Chondrocyte (in vitro differentiated cells): ENCODE data around the gene MFAP3L. TPM values are rescaled to one million over a fixed set of nuclear protein-coding genes. Genes with fewer than 3 reads are reported as not detected.

Experiments
- DNase-seq: peaks from one replicate; pipeline ENCODE4 v3.0.0; 2021; ENCODE audit warnings: mixed read lengths, low spot score
- H3K27ac Mint-ChIP-seq: one replicate; pipeline ENCODE4 v1.8.0; 2021; ENCODE audit warnings: mild to moderate bottlenecking, moderate library complexity, mixed read lengths; ENCODE audit not compliant: unreplicated experiment
- H3K27me3 Mint-ChIP-seq: 2 replicates; pipeline ENCODE4 v1.8.0; 2021; ENCODE audit warnings: low read depth, mixed read lengths
- H3K36me3 Mint-ChIP-seq: 2 replicates; pipeline ENCODE4 v1.8.0; 2021; ENCODE audit warnings: low read depth, mixed read lengths
- H3K4me1 Mint-ChIP-seq: 2 replicates; pipeline ENCODE4 v1.8.0; 2021; ENCODE audit warnings: low read depth, mild to moderate bottlenecking, mixed read lengths
- H3K4me3 Mint-ChIP-seq: one replicate; pipeline ENCODE4 v1.8.0; 2021; ENCODE audit warnings: mild to moderate bottlenecking, moderate library complexity, mixed read lengths; ENCODE audit not compliant: unreplicated experiment
- H3K9me3 Mint-ChIP-seq: 2 replicates; pipeline ENCODE4 v1.8.0; 2021; ENCODE audit warnings: low read depth, mixed read lengths
- CTCF ChIP-seq: fragments of 200-600 bp; sonication (generic); IDR thresholded peaks from 2 replicates; pipeline ENCODE4 v1.5.0; 2021; ENCODE audit warnings: antibody characterized with exemption, mild to moderate bottlenecking, moderate library complexity
- long read RNA-seq: library from polyadenylated mRNA; stranded (forward); transcript quantifications from one replicate; pipeline ENCODE4 v2.0.0, GENCODE V29; 2021
- total RNA-seq: library from RNA; stranded (reverse); gene quantifications from 3 replicates; pipeline ENCODE4 v1.2.1, GENCODE V29; 2021

MFAP3L gene
- total RNA-seq: 6.8 to 19.4 TPM (median 13.1 TPM) in 3 replicates
- long read RNA-seq, full-length matches to known transcripts: 1 of 4 reads
- long read RNA-seq, partial matches to known transcripts: 0 of 4 reads
- long read RNA-seq, other reads (novel, unspliced or antisense): 3 of 4 reads

- peak; percentile 95 for DNase-seq
- H3K27ac Mint-ChIP-seq: peak within 1 kb of the TSS; percentile 97
- H3K9me3 Mint-ChIP-seq: peaks cover 5% of the 10 kb centered on the region
- peaks cover 12% of the 10 kb centered on the region for H3K27me3 Mint-ChIP-seq
- H3K4me1 Mint-ChIP-seq: peaks cover 13% of the 10 kb centered on the region
- peaks cover 7% of the 10 kb centered on the region for H3K36me3 Mint-ChIP-seq
- peak; percentile 43 for TF ChIP-seq CTCF
- peak within 1 kb of the TSS; percentile 93 for H3K4me3 Mint-ChIP-seq
Observed at GRCh38 chr4:170026253-170027021, at the start of gene MFAP3L. MFAP3L (minus strand) TSS chr4:170026395; CDS start chr4:170005877, 20,518 bp downstream.

- Mint-ChIP-seq H3K27me3 (no peaks in the 10 kb centered on the region), H3K27ac (no peak overlapping the region), H3K9me3 (no peaks in the 10 kb centered on the region), H3K36me3 (peaks cover 24% of the 10 kb centered on the region), H3K4me1 (no peaks in the 10 kb centered on the region), H3K4me3 (no peak overlapping the region)
- TF ChIP-seq CTCF: no peak
- no peak for DNase-seq
Observed at GRCh38 chr4:170071196-170071595, 45.0 kb upstream of the MFAP3L start.

- Mint-ChIP-seq H3K36me3 (peaks cover 23% of the 10 kb centered on the region), H3K27ac (no peak overlapping the region), H3K27me3 (no peaks in the 10 kb centered on the region), H3K4me3 (no peak overlapping the region), H3K9me3 (no peaks in the 10 kb centered on the region), H3K4me1 (no peaks in the 10 kb centered on the region)
- TF ChIP-seq CTCF: no peak
- DNase-seq: no peak
Observed at GRCh38 chr4:170068438-170069128, 42.4 kb upstream of the MFAP3L start.

GRCh38 chr4:170059421-170059820 lies 33.2 kb upstream of the MFAP3L start:
- peaks cover 19% of the 10 kb centered on the region for H3K36me3 Mint-ChIP-seq
- H3K4me3 Mint-ChIP-seq: no peak overlapping the region
- H3K27me3 Mint-ChIP-seq: no peaks in the 10 kb centered on the region
- H3K27ac Mint-ChIP-seq: no peak overlapping the region
- no peak for TF ChIP-seq CTCF
- DNase-seq: no peak
- no peaks in the 10 kb centered on the region for H3K4me1 Mint-ChIP-seq
- H3K9me3 Mint-ChIP-seq: no peaks in the 10 kb centered on the region

GRCh38 chr4:170058826-170059225 lies 32.6 kb upstream of the MFAP3L start:
- no peak overlapping the region for H3K27ac Mint-ChIP-seq
- no peaks in the 10 kb centered on the region for H3K4me1 Mint-ChIP-seq
- no peaks in the 10 kb centered on the region for H3K27me3 Mint-ChIP-seq
- DNase-seq: no peak
- H3K36me3 Mint-ChIP-seq: peaks cover 19% of the 10 kb centered on the region
- no peak overlapping the region for H3K4me3 Mint-ChIP-seq
- H3K9me3 Mint-ChIP-seq: no peaks in the 10 kb centered on the region
- no peak for TF ChIP-seq CTCF
